Epithelial cell of prostate (primary cell): ENCODE results near the gene IL22RA2.
"Not testable (repeated sequence)": the region's sequence is repeated elsewhere in the genome, so short reads cannot be mapped to it uniquely, and the experiment has no call there.

Source experiments
- DNase-seq: peaks from one replicate; pipeline ENCODE4 v3.0.0-alpha.2; 2011; ENCODE audit warnings: low read depth, low spot score
- H3K27ac ChIP-seq: fragments of 450-650 bp; 2 replicates; pipeline ENCODE4 v1.5.1; 2017; ENCODE audit warnings: mild to moderate bottlenecking

IL22RA2 gene, protein sequence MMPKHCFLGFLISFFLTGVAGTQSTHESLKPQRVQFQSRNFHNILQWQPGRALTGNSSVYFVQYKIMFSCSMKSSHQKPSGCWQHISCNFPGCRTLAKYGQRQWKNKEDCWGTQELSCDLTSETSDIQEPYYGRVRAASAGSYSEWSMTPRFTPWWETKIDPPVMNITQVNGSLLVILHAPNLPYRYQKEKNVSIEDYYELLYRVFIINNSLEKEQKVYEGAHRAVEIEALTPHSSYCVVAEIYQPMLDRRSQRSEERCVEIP

DNA sequence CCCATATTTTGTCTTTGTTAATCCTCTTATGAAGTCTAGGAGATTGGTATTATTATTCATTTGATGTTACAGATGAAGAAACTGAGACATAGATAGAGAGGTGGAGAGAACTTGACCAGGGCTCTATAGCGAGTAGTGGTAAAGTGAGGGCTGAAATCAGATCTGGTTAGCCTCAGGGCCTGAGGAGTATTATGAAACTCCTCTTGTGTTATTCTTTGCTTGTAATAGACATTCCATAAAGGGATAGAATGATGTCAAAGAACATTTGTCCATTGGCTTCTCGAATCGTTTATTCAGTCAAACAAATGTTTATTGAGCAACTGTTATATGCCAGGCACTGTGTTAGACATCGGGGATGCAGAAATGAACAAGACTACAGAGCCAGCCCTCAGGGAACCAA lies at the start of gene IL22RA2:
Gene IL22RA2, minus strand, starts transcription at position 144 of the 400 bp plus-strand sequence. CDS start 11,895 bp downstream, outside the sequence.
- no peak for DNase-seq
- no peak within 1 kb of the TSS for H3K27ac ChIP-seq

DNA sequence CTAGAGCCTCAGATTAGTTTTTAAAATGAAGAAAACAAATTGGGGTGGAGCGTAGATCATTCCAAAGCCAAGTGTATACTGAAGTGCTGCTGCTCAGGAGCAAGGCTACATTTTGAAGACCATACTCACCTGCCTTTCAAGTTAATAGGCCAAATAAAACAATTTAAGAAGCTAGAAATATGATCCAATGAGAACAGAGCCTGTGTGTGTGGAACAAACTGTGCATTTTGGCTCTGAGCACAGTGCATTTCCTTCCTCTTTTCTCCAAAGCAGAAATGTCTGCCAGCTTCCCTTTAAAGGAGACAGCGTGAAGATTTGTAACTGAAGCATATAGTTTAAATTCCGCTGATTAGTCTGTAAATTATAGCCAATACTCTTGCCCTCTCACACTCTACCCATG lies 48.9 kb upstream of the IL22RA2 start:
- H3K27ac ChIP-seq, result no peak overlapping the region
- DNase-seq, result no peak

DNA sequence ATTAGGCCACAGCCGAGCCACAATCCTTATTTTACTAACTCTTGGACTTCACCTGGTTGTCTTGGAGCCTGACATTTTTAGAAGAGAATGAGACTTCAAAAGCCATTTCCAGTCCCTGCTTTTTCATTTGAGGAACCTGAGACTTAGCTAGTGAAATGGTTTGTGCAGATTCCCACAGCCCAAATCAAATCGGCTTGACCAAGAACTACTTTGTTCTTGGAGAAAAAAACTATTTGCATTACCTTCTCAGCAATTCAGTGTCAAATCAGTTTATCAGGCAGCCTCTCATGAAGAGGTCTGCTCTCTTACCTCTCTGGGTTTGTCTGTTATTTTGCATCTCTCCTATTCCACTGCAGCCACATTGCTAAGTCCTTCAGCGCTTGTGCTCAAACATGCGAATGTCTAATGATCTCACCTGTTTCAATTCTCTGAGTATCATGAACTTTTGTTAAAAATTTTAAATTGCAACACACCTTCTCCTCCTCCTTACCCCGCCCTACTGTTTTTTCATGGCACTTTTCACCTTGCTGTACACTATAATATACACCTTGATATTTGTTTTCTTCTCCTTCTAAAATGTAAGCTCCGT lies 46.3 kb upstream of the IL22RA2 start:
- no peak for DNase-seq
- peak overlapping the region; percentile 92 for H3K27ac ChIP-seq

DNA sequence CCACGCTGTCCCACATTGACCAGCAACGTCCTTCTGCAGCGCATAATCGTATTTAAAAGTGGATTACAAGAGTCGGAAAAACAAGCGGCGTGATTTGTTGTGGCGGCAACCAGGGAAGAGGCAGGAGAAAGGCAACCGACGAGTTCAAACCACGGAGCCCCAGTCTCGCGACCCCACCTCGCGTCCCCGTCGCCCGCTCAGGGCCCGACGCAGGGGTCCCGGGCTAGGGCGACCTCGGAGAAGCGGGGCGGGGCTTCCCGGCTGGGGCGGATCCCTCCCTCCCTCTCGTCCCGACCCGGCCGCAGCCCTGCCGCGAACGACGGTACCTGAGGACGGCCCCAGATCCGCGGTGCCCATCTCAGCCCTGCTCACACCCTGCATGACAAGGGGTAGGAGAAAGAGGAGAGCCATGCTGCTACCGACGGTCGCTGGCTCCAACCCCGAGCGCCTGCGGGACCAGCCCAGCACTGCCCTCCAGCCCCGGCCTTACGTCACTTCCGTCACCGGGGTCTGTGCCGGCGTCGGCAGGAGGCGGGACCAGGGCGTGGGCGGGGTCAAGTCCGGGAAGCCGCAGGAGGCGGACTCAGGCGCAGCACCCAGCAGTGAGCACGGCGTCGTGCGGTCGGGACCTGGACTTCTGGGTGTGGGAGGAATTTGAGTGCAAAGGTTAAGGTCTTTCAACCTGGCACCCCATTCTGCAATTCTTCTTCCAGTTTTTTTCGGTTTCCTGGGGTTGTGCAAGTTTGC lies 45.6 kb upstream of the IL22RA2 start, which contains the start of gene IFNGR1:
Gene IFNGR1, minus strand, starts transcription at position 469 of the 747 bp plus-strand sequence. Its CDS starts 58 bp downstream, at position 411.
- peak; percentile 70 for DNase-seq

DNA sequence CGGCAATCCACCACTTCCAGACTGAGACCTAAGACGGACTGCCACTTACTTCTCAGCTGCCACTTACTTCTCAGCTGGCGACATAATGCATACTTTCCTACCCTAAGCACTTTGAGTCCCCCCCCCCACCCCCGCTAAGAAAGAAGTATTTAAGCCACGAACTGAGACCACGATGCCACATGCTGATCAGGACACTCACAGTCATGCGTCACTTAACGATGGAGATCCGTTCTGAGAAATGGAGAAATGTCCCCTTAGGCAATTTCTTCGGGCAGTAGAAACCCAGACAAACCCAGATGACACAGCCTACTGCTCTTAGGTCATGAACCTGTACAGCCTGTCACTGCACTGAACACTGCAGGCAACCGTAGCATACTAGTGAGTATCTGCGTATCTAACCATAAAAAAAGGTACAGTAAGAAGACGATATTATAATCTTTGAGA lies 45.1 kb upstream of the IL22RA2 start:
- DNase-seq, result peak; percentile 40

More for the DNA sequence above, 45.6 kb upstream of the IL22RA2 start, which contains the start of gene IFNGR1:
- H3K27ac ChIP-seq, result peak within 1 kb of the TSS; percentile 92

DNA sequence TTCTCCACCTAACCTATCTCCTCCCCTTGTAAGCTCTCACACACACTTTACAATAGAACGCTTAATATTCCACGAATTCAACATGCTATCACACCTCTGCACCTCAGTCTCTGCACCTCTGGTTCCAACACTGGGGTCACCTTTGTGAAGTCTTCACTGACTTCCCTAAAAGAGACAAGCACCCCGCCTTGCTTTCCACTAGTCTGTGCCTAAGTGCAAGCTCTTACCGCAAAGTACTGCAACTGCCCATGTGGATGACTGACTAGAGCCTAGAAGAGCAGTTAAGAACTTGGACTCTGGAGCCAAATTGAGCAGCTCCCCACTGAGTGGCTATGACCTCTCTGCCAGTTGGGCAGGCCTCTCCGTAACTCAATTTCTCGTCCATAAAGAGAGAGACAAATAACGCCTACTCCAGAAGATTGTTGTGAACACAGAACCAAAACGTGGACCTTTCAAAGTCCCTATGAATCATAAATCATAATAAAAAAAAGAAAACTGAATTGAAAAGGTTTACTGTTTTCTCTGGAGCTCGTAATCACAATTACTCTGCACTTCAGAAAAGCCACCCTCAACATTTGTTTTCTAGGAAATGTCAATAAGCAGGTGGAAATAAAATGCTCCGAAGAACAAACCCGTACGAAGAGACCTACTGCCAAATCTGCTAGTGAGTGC lies 44.5 kb upstream of the IL22RA2 start:
- peak overlapping the region; percentile 92 for H3K27ac ChIP-seq
- DNase-seq, result no peak

More for the DNA sequence above, 45.1 kb upstream of the IL22RA2 start:
- peak overlapping the region; percentile 92 for H3K27ac ChIP-seq

DNA sequence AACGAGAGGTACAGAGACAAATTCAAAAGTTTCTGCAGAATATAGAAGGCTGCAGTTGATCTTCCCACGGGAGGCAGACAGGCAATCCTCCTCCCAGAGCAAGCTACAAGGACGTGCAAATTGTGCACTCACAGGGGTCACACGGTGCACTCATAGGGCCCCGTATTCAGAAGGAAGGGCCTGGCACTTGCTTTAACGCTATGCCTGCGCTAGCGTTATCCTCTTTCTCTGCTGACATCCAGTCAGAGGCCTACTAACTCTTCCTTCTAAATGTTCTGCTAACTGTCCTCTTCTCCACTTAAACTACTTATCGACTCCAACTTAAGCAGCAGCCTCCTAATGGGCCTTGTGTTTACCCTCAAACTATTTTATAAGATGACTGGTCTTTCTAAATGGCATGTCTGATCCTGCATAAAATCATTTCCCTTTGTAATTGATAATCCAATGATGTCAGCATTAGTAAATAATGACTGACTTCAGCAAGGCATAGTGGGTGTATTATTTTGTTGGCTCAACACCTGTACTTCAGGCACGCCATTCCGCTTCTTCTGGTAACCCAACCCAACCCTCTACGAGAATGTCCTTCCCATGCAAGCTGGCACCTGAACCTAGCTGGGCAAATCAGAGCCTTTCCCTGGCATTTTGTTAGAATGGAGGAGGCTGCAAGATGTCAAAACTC lies 43.6 kb upstream of the IL22RA2 start:
- H3K27ac ChIP-seq, result peak overlapping the region; percentile 92

DNA sequence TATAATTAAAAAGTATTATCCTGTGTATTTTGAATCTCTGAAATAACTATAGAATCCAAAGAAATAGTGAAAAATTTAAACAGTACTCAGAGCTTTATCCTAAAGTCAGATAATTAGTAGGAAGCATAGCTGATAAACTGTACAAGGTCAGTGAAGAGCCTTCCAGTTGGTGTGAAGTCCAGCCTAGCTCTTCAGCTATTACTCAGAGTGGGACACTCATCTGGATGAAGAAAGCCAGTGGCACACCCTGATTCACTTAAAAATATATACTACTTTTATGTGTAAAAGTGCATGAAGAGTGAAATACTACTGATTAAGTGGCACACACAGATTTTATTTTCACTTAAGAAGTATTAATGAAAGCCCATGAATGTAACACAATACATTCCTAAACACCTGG lies 42.7 kb upstream of the IL22RA2 start:
- peak overlapping the region; percentile 92 for H3K27ac ChIP-seq
- DNase-seq, result no peak

More for the DNA sequence above, 43.6 kb upstream of the IL22RA2 start:
- DNase-seq, result peak; percentile 93

DNA sequence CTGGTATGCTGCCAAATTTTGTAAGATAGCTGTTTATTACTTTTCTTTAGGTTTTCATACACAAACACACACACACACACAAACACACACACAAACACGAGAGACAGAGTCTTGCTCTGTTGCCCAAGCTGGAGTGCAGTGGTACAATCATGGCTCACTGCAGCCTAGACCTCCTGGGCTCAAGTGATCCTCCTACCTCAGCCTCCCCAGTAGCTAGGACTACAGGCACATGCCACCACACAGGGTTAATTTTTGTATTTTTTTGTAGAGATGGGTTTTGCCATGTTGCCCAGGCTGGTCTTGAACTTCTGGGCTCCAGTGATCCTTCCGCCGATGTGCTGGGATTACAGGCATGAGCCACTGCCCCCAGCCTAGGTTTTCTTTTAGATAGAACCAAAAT lies 42.2 kb upstream of the IL22RA2 start:
- H3K27ac ChIP-seq, result peak overlapping the region; percentile 92
- DNase-seq, result not testable (repeated sequence)

DNA sequence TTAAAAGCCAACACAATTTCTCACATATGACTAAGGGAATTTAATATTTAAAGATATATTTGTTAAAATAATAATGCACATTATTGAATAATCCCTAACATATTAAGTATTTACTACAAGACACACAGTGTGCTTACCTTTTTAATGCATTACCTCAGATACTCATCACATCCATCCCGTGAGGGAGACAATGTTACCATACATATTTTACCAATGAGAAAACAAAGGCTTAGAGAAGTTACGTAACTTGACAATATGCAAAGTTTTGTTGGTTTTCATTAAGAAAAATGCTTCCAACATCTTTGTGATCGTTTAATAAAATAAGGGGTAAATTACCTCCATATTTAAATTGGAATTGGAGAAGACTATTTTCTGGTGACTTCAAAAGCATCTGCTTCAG lies 41.5 kb upstream of the IL22RA2 start:
- DNase-seq, result no peak
- H3K27ac ChIP-seq, result no peak overlapping the region

DNA sequence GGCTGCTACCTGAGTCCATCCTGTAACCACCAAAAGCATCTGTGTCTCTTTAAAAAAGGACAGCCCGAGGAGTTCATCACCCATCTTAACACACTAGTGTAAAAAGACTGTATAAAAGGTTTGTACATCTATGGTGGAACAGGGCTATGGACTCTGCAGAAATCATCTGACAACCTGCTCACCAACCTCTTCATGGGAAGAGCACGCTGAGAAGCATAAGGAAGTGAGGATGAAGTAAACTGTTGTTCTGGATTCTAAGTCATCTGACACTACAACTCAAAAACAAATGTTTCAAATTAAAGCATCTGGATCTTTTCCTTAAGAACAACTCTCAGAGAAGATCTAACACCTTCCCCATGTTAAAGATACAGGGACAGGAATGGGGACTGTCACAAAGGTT lies 40.4 kb upstream of the IL22RA2 start:
- DNase-seq, result no peak
- H3K27ac ChIP-seq, result no peak overlapping the region

DNA sequence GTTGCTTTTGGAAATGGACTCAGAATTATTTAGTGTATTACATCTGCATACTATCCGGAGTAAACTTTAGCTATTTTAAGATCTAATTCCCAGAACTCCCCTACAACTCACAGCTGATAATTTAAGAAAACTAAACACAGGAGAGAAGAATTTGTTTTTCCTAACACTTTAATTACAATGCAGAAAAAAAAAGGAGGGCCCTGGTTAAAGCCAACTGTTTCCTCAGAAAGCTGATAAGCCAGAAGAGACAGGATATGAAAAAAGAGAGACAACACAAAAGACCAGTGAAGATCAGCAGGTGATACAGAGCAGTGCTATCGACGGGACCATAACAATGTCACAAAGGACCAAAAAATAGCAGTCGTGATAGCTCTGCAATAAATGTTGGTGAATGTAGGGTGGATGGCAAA lies 39.9 kb upstream of the IL22RA2 start:
- H3K27ac ChIP-seq, result no peak overlapping the region
- no peak for DNase-seq

DNA sequence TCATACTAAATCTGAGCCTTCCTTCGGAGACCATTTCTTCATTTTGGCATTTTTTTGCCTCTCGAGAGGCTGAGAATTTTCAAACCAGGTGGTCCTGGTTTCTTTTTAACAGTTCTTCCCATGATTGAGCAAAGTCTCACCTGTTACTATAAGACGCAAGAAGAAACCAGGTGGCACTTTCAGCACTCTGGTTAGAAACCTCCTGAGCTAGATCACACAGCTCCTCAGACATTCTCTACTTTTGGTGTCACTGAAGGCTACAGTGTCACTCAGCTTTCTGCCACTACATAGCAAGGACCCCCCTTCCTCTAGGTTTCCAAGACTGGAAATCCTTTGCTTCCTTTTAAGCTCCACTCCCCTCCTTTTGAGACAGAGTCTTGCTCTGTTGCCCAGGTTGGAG lies 38.5 kb upstream of the IL22RA2 start:
- H3K27ac ChIP-seq, result no peak overlapping the region

DNA sequence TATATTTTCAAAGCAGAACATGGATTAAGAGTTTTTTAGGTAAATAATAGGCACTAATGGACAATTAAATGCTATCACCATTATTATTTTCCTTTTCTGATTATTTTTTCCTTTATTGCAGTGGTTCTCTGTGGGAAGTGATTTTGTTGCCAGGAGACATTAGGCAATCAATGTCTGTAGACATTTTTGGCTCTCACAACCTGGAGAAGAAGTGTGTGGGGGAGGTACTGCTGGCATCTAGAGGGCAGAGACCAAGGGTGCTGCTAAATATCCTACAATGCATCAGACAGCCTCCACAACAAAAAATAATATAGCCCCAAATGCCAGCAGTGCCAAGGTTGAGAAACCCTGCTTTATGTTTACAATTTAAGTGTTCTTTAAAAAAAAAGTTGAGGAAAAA lies 37.5 kb upstream of the IL22RA2 start:
- DNase-seq, result no peak
- no peak overlapping the region for H3K27ac ChIP-seq

More for the DNA sequence above, 38.5 kb upstream of the IL22RA2 start:
- DNase-seq, result no peak

DNA sequence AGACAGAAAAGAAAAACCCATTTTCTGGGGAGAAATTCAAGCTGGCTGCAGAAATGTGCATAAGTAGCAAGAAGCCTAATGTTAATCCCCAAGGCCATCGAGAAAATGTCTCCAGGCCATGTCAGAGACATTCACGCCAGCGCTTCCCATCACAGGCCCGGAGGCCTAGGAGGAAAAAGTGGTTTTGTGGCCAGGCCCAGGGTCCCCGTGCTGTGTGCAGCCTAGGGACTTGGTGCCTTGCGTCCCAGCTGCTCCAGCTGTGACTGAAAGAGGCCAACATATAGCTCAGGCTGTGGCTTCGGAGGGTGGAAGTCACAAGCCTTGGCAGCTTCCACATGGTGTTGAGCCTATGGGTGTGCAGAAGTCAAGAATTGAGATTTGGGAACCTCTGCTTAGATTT lies 34.8 kb upstream of the IL22RA2 start:
- no peak for DNase-seq
- no peak overlapping the region for H3K27ac ChIP-seq

DNA sequence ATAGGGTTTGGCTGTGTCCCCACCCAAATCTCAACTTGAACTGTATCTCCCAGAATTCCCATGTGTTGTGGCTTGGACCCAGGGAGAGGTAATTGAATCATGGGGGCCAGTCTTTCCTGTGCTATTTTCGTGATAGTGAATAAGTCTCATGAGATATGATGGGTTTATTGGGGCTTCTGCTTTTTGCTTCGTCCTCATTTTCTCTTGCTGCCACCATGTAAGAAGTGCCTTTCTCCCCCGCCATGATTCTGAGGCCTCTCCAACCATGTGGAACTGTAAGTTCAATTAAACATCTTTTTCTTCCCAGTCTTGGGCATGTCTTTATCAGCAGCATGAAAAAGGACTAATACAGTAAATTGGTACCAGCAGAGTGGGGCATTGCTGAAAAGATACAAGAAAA lies 34.0 kb upstream of the IL22RA2 start:
- DNase-seq, result not testable (repeated sequence)

DNA sequence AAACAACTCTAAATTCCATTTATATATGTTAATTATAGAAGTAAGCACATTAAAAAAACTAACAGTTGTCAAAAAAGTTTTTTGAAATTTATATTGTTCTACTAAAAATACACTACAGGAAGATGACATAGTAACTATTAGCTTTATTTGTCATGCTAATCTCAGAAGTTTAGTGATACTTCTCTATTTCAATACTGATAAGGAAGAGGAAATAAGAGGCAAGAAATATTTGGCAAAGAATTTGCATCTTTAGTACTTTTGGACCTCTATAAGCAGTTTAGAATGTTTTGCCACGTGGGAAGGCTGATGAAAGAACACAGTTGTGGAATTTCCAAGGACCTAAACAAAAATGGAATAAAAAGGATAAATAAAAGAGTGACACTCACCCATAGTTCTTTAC lies 33.1 kb upstream of the IL22RA2 start:
- DNase-seq, result no peak
- no peak overlapping the region for H3K27ac ChIP-seq

More for the DNA sequence above, 34.0 kb upstream of the IL22RA2 start:
- H3K27ac ChIP-seq, result not testable (repeated sequence)

DNA sequence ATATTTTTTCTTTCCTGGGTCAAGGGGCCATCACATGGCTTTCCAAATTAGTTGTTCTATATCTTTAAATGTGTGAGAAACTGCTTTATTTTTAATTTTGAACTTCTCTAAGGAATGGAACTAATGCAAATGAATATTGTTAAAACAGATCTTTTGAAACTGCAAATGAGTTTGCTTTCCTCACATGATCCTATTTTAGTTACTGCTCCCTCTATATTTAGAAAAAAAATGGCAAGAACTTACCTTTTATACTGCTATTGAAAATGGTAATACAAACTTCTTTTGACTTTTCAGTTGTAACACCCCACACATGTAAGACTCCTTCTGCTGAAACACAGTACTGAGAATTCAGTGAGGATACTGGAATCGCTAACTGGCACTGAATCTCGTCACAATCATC lies 29.8 kb upstream of the IL22RA2 start:
- DNase-seq, result no peak
- H3K27ac ChIP-seq, result no peak overlapping the region

DNA sequence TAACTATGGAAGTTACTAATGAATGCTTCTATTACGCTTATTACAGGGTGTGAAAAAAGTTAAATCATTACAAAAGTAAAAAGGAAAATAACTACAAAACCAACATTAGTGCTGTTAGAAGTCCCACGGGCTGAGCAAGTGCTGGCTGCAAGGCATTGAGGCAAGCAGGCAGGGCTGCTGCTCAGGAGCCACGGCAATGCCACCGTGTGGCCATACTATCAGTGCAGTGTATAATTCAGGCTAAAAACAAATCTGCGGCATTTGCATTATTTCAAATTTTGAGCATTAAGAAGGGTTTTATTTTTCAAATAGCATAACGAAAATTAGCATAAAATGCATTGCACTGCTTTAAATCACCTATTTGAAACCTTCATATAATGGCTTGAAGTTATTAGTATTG lies 28.6 kb upstream of the IL22RA2 start:
- no peak overlapping the region for H3K27ac ChIP-seq
- no peak for DNase-seq

DNA sequence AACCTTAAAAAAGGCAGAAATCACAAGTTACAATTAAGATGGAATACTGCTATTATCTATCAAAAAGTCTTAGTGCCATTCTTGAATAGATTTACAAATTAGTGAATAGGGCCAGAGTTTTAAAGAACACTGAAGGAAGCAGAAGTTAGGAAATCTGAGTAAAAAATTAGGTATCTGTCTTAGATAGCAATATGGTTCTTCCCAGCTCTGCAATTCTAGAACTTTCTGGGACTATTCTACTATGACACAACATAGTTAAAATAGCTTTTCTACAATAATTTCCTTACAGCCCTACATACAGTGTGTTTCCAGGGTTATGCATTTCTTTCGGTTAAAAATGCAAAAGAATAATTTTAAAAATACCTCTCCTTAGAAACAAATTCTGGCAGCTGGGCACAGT lies 27.6 kb upstream of the IL22RA2 start:
- no peak for DNase-seq
- no peak overlapping the region for H3K27ac ChIP-seq
